H1 (cell line): ENCODE data around the gene PRG3. TPM values are rescaled to one million over a fixed set of nuclear protein-coding genes. Genes with fewer than 3 reads are reported as not detected.

ENCODE experiments used
- CEBPB ChIP-seq: IDR thresholded peaks from 2 replicates; pipeline ENCODE4 v1.6.1; 2012; ENCODE audit warnings: low read depth, low read length
- CHD2 ChIP-seq: IDR thresholded peaks from 2 replicates; pipeline ENCODE4 v1.6.1; 2012; ENCODE audit warnings: low read length, improper control_type of control experiment
- EGR1 ChIP-seq: IDR thresholded peaks from 2 replicates; pipeline ENCODE4 v1.6.1; 2011; ENCODE audit warnings: low read depth, low read length, borderline replicate concordance
- GABPA ChIP-seq: IDR thresholded peaks from 2 replicates; pipeline ENCODE4 v1.6.1; 2011; ENCODE audit warnings: mild to moderate bottlenecking, low read length, moderate library complexity, borderline replicate concordance; ENCODE audit not compliant: insufficient read depth
- KDM5A ChIP-seq: fragments of 200-600 bp; IDR thresholded peaks from 2 replicates; pipeline ENCODE4 v1.7.1; 2012; ENCODE audit warnings: mild to moderate bottlenecking, low read length, inconsistent platforms, mixed read lengths
- NANOG ChIP-seq: IDR thresholded peaks from 2 replicates; pipeline ENCODE4 v1.6.1; 2011; ENCODE audit warnings: low read length, low read depth, mild to moderate bottlenecking, inconsistent platforms; ENCODE audit not compliant: insufficient read depth, poor library complexity, severe bottlenecking
- POLR2A ChIP-seq, 2 experiments: IDR thresholded peaks; 1 replicate in 1 of 2; 2 replicates in 1 of 2; pipeline ENCODE4 v1.6.1; 2011; ENCODE audit warnings: low read depth in 2 of 2, low read length in 2 of 2, mild to moderate bottlenecking in 2 of 2; ENCODE audit errors: control extremely low read depth in 1 of 2
- RAD21 ChIP-seq, 2 experiments: IDR thresholded peaks in 1 of 2; conservative IDR thresholded peaks in 1 of 2; 2 replicates each; pipeline ENCODE4 v1.6.1; 2011; ENCODE audit warnings: low read depth in 2 of 2, low read length in 2 of 2, improper control_type of control experiment in 1 of 2, inconsistent platforms in 1 of 2, mild to moderate bottlenecking in 1 of 2, moderate library complexity in 1 of 2
- SP1 ChIP-seq: IDR thresholded peaks from 2 replicates; pipeline ENCODE4 v1.6.1; 2011; ENCODE audit warnings: low read depth, low read length
- SRF ChIP-seq: IDR thresholded peaks from 2 replicates; pipeline ENCODE4 v1.6.1; 2011; ENCODE audit warnings: mild to moderate bottlenecking, low read depth, low read length, moderate library complexity
- TAF1 ChIP-seq: IDR thresholded peaks from 2 replicates; pipeline ENCODE4 v1.6.1; 2011; ENCODE audit warnings: mild to moderate bottlenecking, low read depth, low read length
- TAF7 ChIP-seq: optimal IDR thresholded peaks from 2 replicates; pipeline ENCODE3; 2011; ENCODE audit warnings: low read depth, mild to moderate bottlenecking, inconsistent platforms, low read length, moderate library complexity, borderline replicate concordance
- TBP ChIP-seq: IDR thresholded peaks from 2 replicates; pipeline ENCODE4 v1.6.1; 2011; ENCODE audit warnings: low read depth, low read length, improper control_type of control experiment
- TCF12 ChIP-seq: IDR thresholded peaks from 2 replicates; pipeline ENCODE4 v1.6.1; 2011; ENCODE audit warnings: low read depth, mild to moderate bottlenecking, low read length
- TEAD4 ChIP-seq: IDR thresholded peaks from 2 replicates; pipeline ENCODE4 v1.6.1; 2012; ENCODE audit warnings: low read depth, low read length, inconsistent platforms, mixed read lengths
- polyA plus RNA-seq, 7 experiments: library from polyadenylated mRNA; depleted of rRNA in 3 of 7; stranded (reverse) in 5 of 7; unstranded in 2 of 7; fragments of >200 nt in 5 of 7; fragments of 200-250 nt in 2 of 7; gene quantifications; 1 replicate in 5 of 7; 2 replicates in 1 of 7; 4 replicates in 1 of 7; pipeline versions ENCODE4 v1.2.1 to v1.2.3, GENCODE V29; 2011 to 2013; ENCODE audit warnings: missing spikeins in 2 of 7, mixed read lengths in 2 of 7
- total RNA-seq: library from RNA; stranded (reverse); fragmentation: NEBNext Ultra II Directional; extraction: Animal tissue kit (Norgen Biotek cat#: 25700); gene quantifications from 2 replicates; pipeline ENCODE4 v1.2.1, GENCODE V29; 2021

The PRG3 gene
- total and polyA plus RNA-seq, 2 of the 8 experiments (the other 6 are each of a cell fraction or from before 2014, with no cell fraction given): not detected

DNA sequence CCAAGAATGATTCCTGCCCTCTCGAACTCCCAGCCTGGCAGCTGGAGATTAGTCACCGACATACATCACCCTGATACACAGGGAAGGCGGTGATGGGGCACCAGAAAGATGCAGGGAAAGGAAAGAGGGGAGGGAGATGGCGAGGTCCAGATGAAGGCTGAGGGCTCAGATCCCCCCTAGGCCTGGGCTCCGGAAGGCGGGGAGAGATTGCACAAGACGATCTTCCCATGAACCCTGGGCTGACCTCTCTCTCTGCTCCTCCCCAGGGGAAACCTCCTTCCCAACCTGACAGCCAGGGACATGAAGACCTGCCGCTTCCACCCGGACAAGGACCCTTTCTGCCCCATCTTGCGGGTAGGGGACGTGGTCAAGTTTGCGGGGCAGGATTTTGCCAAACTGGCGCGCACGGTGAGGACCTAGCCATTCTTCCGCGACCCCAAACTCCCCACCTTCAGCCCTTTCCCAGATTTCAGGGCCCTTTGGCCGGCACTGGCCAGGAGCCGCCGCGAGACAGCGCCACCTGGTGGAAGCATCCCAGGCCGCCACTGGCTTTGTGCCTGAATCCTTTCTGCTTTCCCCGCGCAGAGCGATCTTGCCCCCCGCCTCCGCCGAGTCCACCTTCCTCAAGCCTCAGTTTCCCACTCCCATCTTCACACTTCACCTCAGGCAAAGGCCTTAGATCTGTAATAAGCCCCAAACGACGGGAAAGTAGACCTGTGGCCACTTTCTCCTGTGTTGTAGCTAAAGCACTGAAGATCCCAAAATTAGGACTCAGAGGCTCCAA, 31.3 kb downstream of the PRG3 start (continued):
- TF ChIP-seq RAD21 (IDR thresholded peaks at IDR 0.05 in 1 of 2, conservative IDR thresholded peaks at IDR 0.05 in 1 of 2; ENCODE audit: low read depth in 2 of 2, low read length in 2 of 2) (peak; percentile 41 to 53), TAF1 (0 out of 2 replicates have a peak, but pooled peaks have one; percentile 21), KDM5A (no peak), EGR1 (no peak), CEBPB (peak; percentile 93), SRF (0 out of 2 replicates have a peak, but pooled peaks have one; percentile 1), POLR2A (IDR thresholded peaks at IDR 0.05; ENCODE audit: control extremely low read depth in 1 of 2, low read depth in 2 of 2, low read length in 2 of 2) (peak in 1 of 2 experiments; percentile 35; a peak in 1 of 3 replicates), GABPA (no peak), TEAD4 (no peak), NANOG (no peak), TCF12 (no peak), TAF7 (no peak), TBP (0 out of 2 replicates have a peak, but pooled peaks have one; percentile 21), CHD2 (no peak), SP1 (no peak)
